Activated CD8-positive, alpha-beta T cell treated with anti-CD3 and anti-CD28 coated beads, Interleukin-2, amount 10 ng/mL, durations not matched to agents 7 days and 5 days (primary cell): Measurements from ENCODE around the gene PLEKHA8. TPM values are rescaled to one million over a fixed set of nuclear protein-coding genes. Genes with fewer than 3 reads are reported as not detected.

Experiments used
- ATAC-seq: fragments of 150-1000 bp; cut with Tn5 transposase; one replicate; pipeline ENCODE4 v1.10.0; 2021; ENCODE audit warnings: moderate library complexity
- CTCF ChIA-PET: fragments of 350-600 bp; sonication (Branson Sonifier 250); formaldehyde crosslinking; loops from one replicate; lab custom pipeline; 2021; ENCODE audit warnings: antibody characterized with exemption; lab: Charles Lee
- POLR2A ChIA-PET: fragments of 350-600 bp; sonication (Branson Sonifier 250); formaldehyde crosslinking; loops from one replicate; lab custom pipeline; 2021; ENCODE audit warnings: antibody characterized with exemption; lab: Charles Lee
- DNase-seq: peaks from one replicate; pipeline ENCODE4 v3.0.0-alpha.2; 2020
- H3K27ac Mint-ChIP-seq: one replicate; pipeline ENCODE4 v1.8.0; 2021; ENCODE audit warnings: mild to moderate bottlenecking, mixed read lengths
- H3K27me3 Mint-ChIP-seq: one replicate; pipeline ENCODE4 v1.8.0; 2021; ENCODE audit warnings: low read depth, mixed read lengths
- H3K36me3 Mint-ChIP-seq: one replicate; pipeline ENCODE4 v1.8.0; 2021; ENCODE audit warnings: low read depth, mixed read lengths
- H3K4me1 Mint-ChIP-seq: one replicate; pipeline ENCODE4 v1.8.0; 2021; ENCODE audit warnings: low read depth, mixed read lengths
- H3K4me3 Mint-ChIP-seq: one replicate; pipeline ENCODE4 v1.8.0; 2021; ENCODE audit warnings: mild to moderate bottlenecking, mixed read lengths
- H3K9me3 Mint-ChIP-seq: one replicate; pipeline ENCODE4 v1.8.0; 2022; ENCODE audit warnings: mixed read lengths; ENCODE audit not compliant: insufficient read depth
- total RNA-seq, 2 experiments: library from RNA; stranded (reverse); gene quantifications; one replicate each; pipeline ENCODE4 v1.2.3, GENCODE V29; 2021

PLEKHA8 gene
- total RNA-seq = 10 to 100 TPM in 1 of 2 experiments, 1 to 10 TPM in 1; 8.9 to 11.5 TPM

GRCh38 chr7:30028216-30028748 lies at the start of gene PLEKHA8:
Gene PLEKHA8 (plus strand): TSS chr7:30028412. CDS start chr7:30028763, 351 bp downstream.
- ATAC-seq = peak; percentile 59
- Mint-ChIP-seq H3K9me3 (no peaks in the 10 kb centered on the region), H3K4me3 (peak within 1 kb of the TSS; percentile 86), H3K27me3 (no peaks in the 10 kb centered on the region), H3K27ac (peak within 1 kb of the TSS; percentile 86), H3K4me1 (peaks cover 33% of the 10 kb centered on the region), H3K36me3 (no peaks in the 10 kb centered on the region)
- CTCF ChIA-PET = interaction anchor here (1.0 to 5.5 kb wide), 2 partner anchors 34 to 73 kb away, joined by 3 to 42 read pairs; no protein-coding TSS in a partner anchor
- DNase-seq = peak; percentile 87
- POLR2A ChIA-PET = interaction anchor here (1.2 kb wide), 1 partner anchor 476 kb away, joined by 3 read pairs; the partner anchor contains the start of gene GGCT

DNA sequence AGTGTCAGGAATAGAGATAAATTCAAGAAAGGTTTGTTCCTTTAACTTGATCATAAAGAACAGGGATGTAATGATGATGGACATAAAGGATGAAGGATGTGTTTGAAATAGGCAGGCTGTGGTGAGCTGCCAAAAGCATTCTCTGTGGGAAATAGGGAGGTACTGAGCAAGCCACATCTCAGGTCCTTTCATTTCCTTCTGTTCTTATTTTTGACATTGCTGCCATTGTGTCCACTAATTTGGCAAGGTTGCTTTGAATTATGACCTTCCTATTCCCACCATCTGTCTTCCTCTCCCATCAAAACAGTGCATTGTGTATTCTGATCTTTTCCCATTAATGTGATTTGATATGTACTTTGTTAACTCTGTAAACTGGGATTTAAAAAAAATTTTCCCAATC lies 48.1 kb upstream of the PLEKHA8 start:
- DNase-seq = no peak
- ATAC-seq = no peak
- POLR2A ChIA-PET = no interaction called here
- Mint-ChIP-seq H3K4me1 (no peaks in the 10 kb centered on the region), H3K27ac (no peak overlapping the region), H3K36me3 (no peaks in the 10 kb centered on the region), H3K4me3 (no peak overlapping the region), H3K27me3 (peaks cover 8% of the 10 kb centered on the region), H3K9me3 (no peaks in the 10 kb centered on the region)
- CTCF ChIA-PET = interaction anchor here (1.1 kb wide), 1 partner anchor 82 kb away, joined by 3 read pairs; no protein-coding TSS in a partner anchor

GRCh38 chr7:29987083-29987482 lies 41.1 kb upstream of the PLEKHA8 start:
- ATAC-seq (no peak), DNase-seq (no peak)
- ChIA-PET POLR2A (no interaction called here), CTCF (interaction anchor here (1.6 to 2.1 kb wide), 2 partner anchors 42 to 578 kb away, joined by 3 to 4 read pairs; no protein-coding TSS in a partner anchor)
- Mint-ChIP-seq H3K27me3 (peaks cover 38% of the 10 kb centered on the region), H3K27ac (no peak overlapping the region), H3K36me3 (no peaks in the 10 kb centered on the region), H3K4me1 (peaks cover 19% of the 10 kb centered on the region), H3K4me3 (no peak overlapping the region), H3K9me3 (no peaks in the 10 kb centered on the region)

- POLR2A ChIA-PET = interaction anchor here (0.7 to 1.3 kb wide), 2 partner anchors 29 to 34 kb away, joined by 3 read pairs; no protein-coding TSS in a partner anchor
- H3K4me1 Mint-ChIP-seq = peaks cover 19% of the 10 kb centered on the region
Observed at GRCh38 chr7:29987811-29988317, 40.3 kb upstream of the PLEKHA8 start.

DNA sequence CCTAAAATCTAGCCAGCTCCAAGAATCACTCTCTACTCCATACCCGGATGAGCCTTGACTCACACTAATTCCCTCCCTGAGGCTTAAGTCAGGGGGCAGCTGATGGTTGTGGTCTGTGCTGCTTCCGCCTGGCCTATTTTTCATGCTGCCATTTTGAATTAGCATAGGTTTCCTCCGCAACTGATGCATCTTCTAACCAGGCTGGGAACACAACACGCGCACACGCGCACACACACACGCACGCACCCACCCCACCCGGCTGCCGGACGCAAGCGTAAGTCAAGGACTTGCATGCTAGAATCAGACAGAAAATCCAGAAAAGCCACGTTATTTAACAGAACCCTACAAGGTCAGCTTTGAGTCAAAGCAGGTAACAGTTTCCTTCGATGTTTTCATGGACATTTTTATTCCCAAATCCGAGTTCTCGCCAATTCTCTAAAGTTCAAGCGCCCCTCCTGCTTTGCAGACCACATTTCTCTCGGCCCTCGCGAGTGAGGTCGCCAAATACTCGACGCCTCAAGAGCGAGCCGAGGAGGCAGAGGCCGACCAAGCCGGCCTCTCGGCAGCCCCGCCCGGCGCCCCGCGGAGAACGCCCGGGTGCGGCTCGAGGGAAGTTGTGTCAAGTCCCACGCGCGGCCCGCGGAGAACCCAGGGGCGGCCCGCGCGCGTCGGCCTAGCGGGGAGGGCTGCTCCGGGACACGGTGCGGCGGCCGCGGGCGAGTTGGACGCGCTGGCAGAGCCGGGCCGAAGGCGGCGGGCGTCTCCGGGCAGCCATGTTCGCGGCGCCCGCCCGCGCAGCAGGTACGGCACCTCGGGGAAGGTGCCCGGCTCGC lies 39.6 kb upstream of the PLEKHA8 start:
- CTCF ChIA-PET = interaction anchor here (0.9 to 2.1 kb wide), 3 partner anchors 40 to 74 kb away, joined by 3 to 4 read pairs (median 4); no protein-coding TSS in a partner anchor
- Mint-ChIP-seq H3K27me3 (peaks cover 44% of the 10 kb centered on the region), H3K27ac (peak overlapping the region; percentile 81), H3K4me1 (peaks cover 19% of the 10 kb centered on the region), H3K9me3 (peaks cover 5% of the 10 kb centered on the region), H3K36me3 (no peaks in the 10 kb centered on the region), H3K4me3 (peak overlapping the region; percentile 74)
- ATAC-seq (peak; percentile 73), DNase-seq (peak; percentile 43)
- POLR2A ChIA-PET = interaction anchor here (0.7 to 1.3 kb wide), 2 partner anchors 28 to 33 kb away, joined by 3 read pairs; no protein-coding TSS in a partner anchor

More at GRCh38 chr7:29987811-29988317, 40.3 kb upstream of the PLEKHA8 start:
- H3K4me3 Mint-ChIP-seq = peak overlapping the region; percentile 74
- ATAC-seq = no peak
- DNase-seq = no peak
- peaks cover 45% of the 10 kb centered on the region for H3K27me3 Mint-ChIP-seq
- no peak overlapping the region for H3K27ac Mint-ChIP-seq
- H3K36me3 Mint-ChIP-seq = no peaks in the 10 kb centered on the region
- CTCF ChIA-PET = interaction anchor here (0.9 to 2.1 kb wide), 3 partner anchors 41 to 75 kb away, joined by 3 to 4 read pairs (median 4); no protein-coding TSS in a partner anchor
- H3K9me3 Mint-ChIP-seq = peaks cover 3% of the 10 kb centered on the region

- Mint-ChIP-seq H3K36me3 (no peaks in the 10 kb centered on the region), H3K27ac (peak within 1 kb of the TSS; percentile 81), H3K9me3 (peaks cover 5% of the 10 kb centered on the region), H3K4me1 (peaks cover 19% of the 10 kb centered on the region), H3K27me3 (peaks cover 42% of the 10 kb centered on the region), H3K4me3 (peak within 1 kb of the TSS; percentile 74)
- peak; percentile 31 for DNase-seq
- peak; percentile 71 for ATAC-seq
- ChIA-PET POLR2A (no interaction called here), CTCF (no interaction called here)
Observed at GRCh38 chr7:29989257-29989995, 38.8 kb upstream of the PLEKHA8 start, which contains the start of gene SCRN1. Gene SCRN1 (minus strand): TSS chr7:29989801. CDS start chr7:29969067, 20,734 bp downstream.

- DNase-seq (no peak), ATAC-seq (no peak)
- peaks cover 17% of the 10 kb centered on the region for H3K4me1 Mint-ChIP-seq
- H3K27ac Mint-ChIP-seq = no peak overlapping the region
- peaks cover 6% of the 10 kb centered on the region for H3K9me3 Mint-ChIP-seq
- no peaks in the 10 kb centered on the region for H3K36me3 Mint-ChIP-seq
- ChIA-PET CTCF (interaction anchor here (1.0 to 1.7 kb wide), 2 partner anchors 10 to 35 kb away, joined by 3 read pairs; no protein-coding TSS in a partner anchor), POLR2A (no interaction called here)
- peak overlapping the region; percentile 6 for H3K4me3 Mint-ChIP-seq
- peaks cover 42% of the 10 kb centered on the region for H3K27me3 Mint-ChIP-seq
Observed at GRCh38 chr7:29990931-29991330, 37.3 kb upstream of the PLEKHA8 start.

- peaks cover 44% of the 10 kb centered on the region for H3K27me3 Mint-ChIP-seq
- DNase-seq = no peak
- CTCF ChIA-PET = interaction anchor here (1.7 kb wide), 1 partner anchor 11 kb away, joined by 3 read pairs; no protein-coding TSS in a partner anchor
- no peak for ATAC-seq
- H3K36me3 Mint-ChIP-seq = peaks cover 4% of the 10 kb centered on the region
- peaks cover 12% of the 10 kb centered on the region for H3K9me3 Mint-ChIP-seq
- H3K27ac Mint-ChIP-seq = no peak overlapping the region
- peaks cover 17% of the 10 kb centered on the region for H3K4me1 Mint-ChIP-seq
- POLR2A ChIA-PET = no interaction called here
- H3K4me3 Mint-ChIP-seq = no peak overlapping the region
Observed at GRCh38 chr7:29991937-29992336, 36.3 kb upstream of the PLEKHA8 start.

DNA sequence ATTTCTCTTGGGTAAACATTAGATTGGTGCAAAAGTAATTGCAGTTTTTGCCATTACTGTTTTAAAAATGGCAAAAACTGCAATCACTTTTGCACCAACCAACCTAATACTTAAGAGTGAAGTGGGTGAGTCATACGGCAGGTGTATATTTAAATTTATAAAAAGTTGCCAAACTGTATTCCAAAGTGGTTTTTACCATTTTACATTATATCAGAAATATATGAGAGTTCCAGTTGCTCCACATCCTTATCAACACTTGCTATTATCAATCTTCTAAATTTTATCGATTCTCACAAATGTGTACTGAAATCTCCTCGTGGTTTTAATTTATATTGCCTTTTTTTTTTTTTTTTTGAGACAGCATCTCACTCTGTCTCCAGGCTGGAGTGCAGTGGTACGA lies 35.1 kb upstream of the PLEKHA8 start:
- H3K36me3 Mint-ChIP-seq = peaks cover 4% of the 10 kb centered on the region
- H3K4me1 Mint-ChIP-seq = peaks cover 9% of the 10 kb centered on the region
- H3K27me3 Mint-ChIP-seq = peaks cover 40% of the 10 kb centered on the region
- ATAC-seq = no peak
- CTCF ChIA-PET = interaction anchor here (1.0 kb wide), 1 partner anchor 69 kb away, joined by 3 read pairs; no protein-coding TSS in a partner anchor
- no peak overlapping the region for H3K27ac Mint-ChIP-seq
- H3K9me3 Mint-ChIP-seq = peaks cover 16% of the 10 kb centered on the region
- H3K4me3 Mint-ChIP-seq = no peak overlapping the region
- POLR2A ChIA-PET = interaction anchor here (0.7 kb wide), 1 partner anchor 1426 kb away, joined by 3 read pairs; no protein-coding TSS in a partner anchor
- DNase-seq = no peak

DNA sequence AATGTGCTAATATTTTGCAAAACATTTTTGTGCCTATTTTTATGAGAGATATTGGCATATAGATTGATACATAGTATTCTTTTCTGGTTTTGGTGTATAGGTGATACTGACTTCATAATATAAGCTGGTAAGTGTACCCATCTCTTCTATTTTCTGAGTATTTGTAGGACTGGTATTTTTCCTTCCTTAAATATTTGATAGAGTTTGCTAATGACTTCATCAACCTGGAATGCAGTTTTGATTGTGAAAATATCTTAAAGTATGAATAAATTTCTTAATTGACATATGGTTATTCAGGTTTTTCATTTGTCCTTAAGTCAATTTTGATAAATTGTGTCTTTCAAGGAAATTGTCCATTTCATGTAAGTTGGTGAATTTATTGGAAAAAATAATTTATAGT lies 32.6 kb upstream of the PLEKHA8 start:
- DNase-seq (no peak), ATAC-seq (no peak)
- no peaks in the 10 kb centered on the region for H3K4me1 Mint-ChIP-seq
- ChIA-PET POLR2A (no interaction called here), CTCF (no interaction called here)
- no peak overlapping the region for H3K27ac Mint-ChIP-seq
- H3K27me3 Mint-ChIP-seq = peaks cover 32% of the 10 kb centered on the region
- H3K36me3 Mint-ChIP-seq = peaks cover 4% of the 10 kb centered on the region
- peaks cover 16% of the 10 kb centered on the region for H3K9me3 Mint-ChIP-seq
- H3K4me3 Mint-ChIP-seq = no peak overlapping the region

GRCh38 chr7:29996321-29996720 lies 31.9 kb upstream of the PLEKHA8 start:
- peaks cover 16% of the 10 kb centered on the region for H3K9me3 Mint-ChIP-seq
- H3K27me3 Mint-ChIP-seq = peaks cover 29% of the 10 kb centered on the region
- ChIA-PET POLR2A (no interaction called here), CTCF (no interaction called here)
- no peaks in the 10 kb centered on the region for H3K4me1 Mint-ChIP-seq
- H3K27ac Mint-ChIP-seq = no peak overlapping the region
- H3K36me3 Mint-ChIP-seq = peaks cover 4% of the 10 kb centered on the region
- no peak overlapping the region for H3K4me3 Mint-ChIP-seq
- DNase-seq (no peak), ATAC-seq (no peak)
